Effector memory CD8-positive, alpha-beta T cell (primary cell): Measurements from ENCODE around the gene USP6.
"Not testable (repeated sequence)": the region's sequence is repeated elsewhere in the genome, so short reads cannot be mapped to it uniquely, and the experiment has no call there.

Experiments used
- ATAC-seq: fragments of 150-1000 bp; cut with Tn5 transposase; replicated peaks from 2 replicates; pipeline ENCODE4 v1.10.0; 2021; ENCODE audit warnings: mild to moderate bottlenecking, moderate library complexity
- DNase-seq, 3 experiments: peaks; one replicate each; pipeline ENCODE4 v3.0.0; 2021
- H3K27ac Mint-ChIP-seq, 2 donors: one replicate each; pipeline ENCODE4 v1.8.0; 2022; ENCODE audit warnings: mild to moderate bottlenecking in 2 of 2, mixed read lengths in 2 of 2, moderate library complexity in 2 of 2
- H3K27me3 Mint-ChIP-seq, 2 donors: one replicate each; pipeline ENCODE4 v1.8.0; 2022; ENCODE audit warnings: mixed read lengths in 2 of 2
- H3K36me3 Mint-ChIP-seq: one replicate; pipeline ENCODE4 v1.8.0; 2022; ENCODE audit warnings: mild to moderate bottlenecking, moderate library complexity, mixed read lengths; ENCODE audit not compliant: insufficient read depth
- H3K4me1 Mint-ChIP-seq, 2 donors: one replicate each; pipeline ENCODE4 v1.8.0; 2022; ENCODE audit warnings: low read depth in 2 of 2, mixed read lengths in 2 of 2
- H3K4me3 Mint-ChIP-seq, 2 donors: one replicate each; pipeline ENCODE4 v1.8.0; 2022; ENCODE audit warnings: mild to moderate bottlenecking in 2 of 2, mixed read lengths in 2 of 2, moderate library complexity in 2 of 2
- H3K9me3 Mint-ChIP-seq, 2 donors: one replicate each; pipeline ENCODE4 v1.8.0; 2022; ENCODE audit warnings: mixed read lengths in 2 of 2

Gene USP6

GRCh38 chr17:5100832-5101231 lies 15.0 kb upstream of the USP6 start:
- Mint-ChIP-seq H3K36me3 (peaks cover 3% of the 10 kb centered on the region), H3K27ac (no peak overlapping the region), H3K9me3 (peaks cover 2 to 4% of the 10 kb centered on the region in 2 donors), H3K4me3 (no peak overlapping the region), H3K4me1 (peaks cover 0 to 4% of the 10 kb centered on the region in 2 donors), H3K27me3 (peaks cover 0 to 10% of the 10 kb centered on the region in 2 donors)
- ATAC-seq (no peak), DNase-seq (no peak)

GRCh38 chr17:5110816-5111215 lies 5.0 kb upstream of the USP6 start:
- ATAC-seq (no peak), DNase-seq (no peak)
- peaks cover 21 to 44% of the 10 kb centered on the region in 2 donors for H3K4me1 Mint-ChIP-seq
- H3K36me3 Mint-ChIP-seq = peaks cover 33% of the 10 kb centered on the region
- H3K4me3 Mint-ChIP-seq = peak overlapping the region; percentile 77 to 90
- H3K9me3 Mint-ChIP-seq = no peaks in the 10 kb centered on the region
- H3K27me3 Mint-ChIP-seq = peaks cover 15 to 16% of the 10 kb centered on the region in 2 donors
- H3K27ac Mint-ChIP-seq = peak overlapping the region in 1 of 2 donors; percentile 81

- H3K36me3 Mint-ChIP-seq = peaks cover 28% of the 10 kb centered on the region
- DNase-seq (peak; percentile 81 to 82 (median 82)), ATAC-seq (peak; percentile 91)
- H3K9me3 Mint-ChIP-seq = no peaks in the 10 kb centered on the region
- peaks cover 21 to 44% of the 10 kb centered on the region in 2 donors for H3K4me1 Mint-ChIP-seq
- peak within 1 kb of the TSS; percentile 81 to 83 for H3K27ac Mint-ChIP-seq
- H3K27me3 Mint-ChIP-seq = peaks cover 20 to 23% of the 10 kb centered on the region in 2 donors
- peak within 1 kb of the TSS; percentile 77 to 90 for H3K4me3 Mint-ChIP-seq
These were observed 4.2 kb upstream of the USP6 start, which contains the start of gene ZNF232 for GRCh38 chr17:5111402-5112204. Gene ZNF232, minus strand, starts transcription at chr17:5111878. Its CDS starts 56 bp downstream, at chr17:5111822.

- Mint-ChIP-seq H3K27me3 (peaks cover 44 to 59% of the 10 kb centered on the region in 2 donors), H3K4me1 (peaks cover 0 to 1% of the 10 kb centered on the region in 2 donors)
These were observed 2.4 kb downstream of the USP6 start for GRCh38 chr17:5118219-5118618.

GRCh38 chr17:5120036-5120435 lies 4.2 kb downstream of the USP6 start:
- H3K4me3 Mint-ChIP-seq = no peak overlapping the region
- no peaks in the 10 kb centered on the region for H3K9me3 Mint-ChIP-seq
- H3K27ac Mint-ChIP-seq = no peak overlapping the region
- H3K36me3 Mint-ChIP-seq = peaks cover 3% of the 10 kb centered on the region
- DNase-seq (no peak), ATAC-seq (no peak)
- H3K27me3 Mint-ChIP-seq = peaks cover 35 to 66% of the 10 kb centered on the region in 2 donors
- peaks cover 0 to 1% of the 10 kb centered on the region in 2 donors for H3K4me1 Mint-ChIP-seq

More at GRCh38 chr17:5118219-5118618, 2.4 kb downstream of the USP6 start:
- H3K4me3 Mint-ChIP-seq = no peak overlapping the region
- ATAC-seq (no peak), DNase-seq (no peak)
- H3K36me3 Mint-ChIP-seq = peaks cover 3% of the 10 kb centered on the region
- H3K27ac Mint-ChIP-seq = no peak overlapping the region
- H3K9me3 Mint-ChIP-seq = no peaks in the 10 kb centered on the region

GRCh38 chr17:5120436-5121185 lies 4.8 kb downstream of the USP6 start:
- H3K4me1 Mint-ChIP-seq, H3K36me3 Mint-ChIP-seq, H3K4me3 Mint-ChIP-seq, DNase-seq, ATAC-seq, H3K9me3 Mint-ChIP-seq, H3K27ac Mint-ChIP-seq: not testable (repeated sequence)
- H3K27me3 Mint-ChIP-seq = peaks cover 29 to 61% of the 10 kb centered on the region in 2 donors

GRCh38 chr17:5121186-5121841 lies 5.5 kb downstream of the USP6 start:
- no peak for DNase-seq
- ATAC-seq = no peak
- peak overlapping the region; percentile 25 to 48 for H3K4me3 Mint-ChIP-seq
- peaks cover 3% of the 10 kb centered on the region for H3K36me3 Mint-ChIP-seq
- no peaks in the 10 kb centered on the region for H3K9me3 Mint-ChIP-seq
- H3K4me1 Mint-ChIP-seq = peaks cover 0 to 1% of the 10 kb centered on the region in 2 donors
- peaks cover 27 to 54% of the 10 kb centered on the region in 2 donors for H3K27me3 Mint-ChIP-seq
- no peak overlapping the region for H3K27ac Mint-ChIP-seq

GRCh38 chr17:5122056-5122455 lies 6.2 kb downstream of the USP6 start:
- H3K36me3 Mint-ChIP-seq, H3K4me1 Mint-ChIP-seq: not testable (repeated sequence)
- peak overlapping the region; percentile 25 to 48 for H3K4me3 Mint-ChIP-seq

GRCh38 chr17:5122586-5123342 lies 6.9 kb downstream of the USP6 start:
- no peaks in the 10 kb centered on the region for H3K36me3 Mint-ChIP-seq
- DNase-seq = no peak
- no peaks in the 10 kb centered on the region for H3K9me3 Mint-ChIP-seq
- H3K4me1 Mint-ChIP-seq = peaks cover 0 to 1% of the 10 kb centered on the region in 2 donors
- ATAC-seq = peak; percentile 43
- H3K27ac Mint-ChIP-seq = no peak overlapping the region
- H3K27me3 Mint-ChIP-seq = peaks cover 28 to 56% of the 10 kb centered on the region in 2 donors
- H3K4me3 Mint-ChIP-seq = peak overlapping the region; percentile 51 to 53

More at GRCh38 chr17:5122056-5122455, 6.2 kb downstream of the USP6 start:
- not testable (repeated sequence) for DNase-seq, H3K9me3 Mint-ChIP-seq, H3K27ac Mint-ChIP-seq, ATAC-seq
- H3K27me3 Mint-ChIP-seq = peaks cover 21 to 50% of the 10 kb centered on the region in 2 donors

- Mint-ChIP-seq H3K36me3 (no peaks in the 10 kb centered on the region), H3K27me3 (peaks cover 27 to 58% of the 10 kb centered on the region in 2 donors), H3K4me3 (peak overlapping the region in 1 of 2 donors; percentile 4), H3K9me3 (no peaks in the 10 kb centered on the region), H3K27ac (no peak overlapping the region), H3K4me1 (peaks cover 0 to 1% of the 10 kb centered on the region in 2 donors)
- ATAC-seq (no peak), DNase-seq (no peak)
These were observed 7.7 kb downstream of the USP6 start for GRCh38 chr17:5123343-5124124.

- not testable (repeated sequence) for H3K4me1 Mint-ChIP-seq, H3K9me3 Mint-ChIP-seq, H3K27ac Mint-ChIP-seq, DNase-seq, H3K36me3 Mint-ChIP-seq, ATAC-seq
- H3K27me3 Mint-ChIP-seq = peaks cover 25 to 58% of the 10 kb centered on the region in 2 donors
- peak overlapping the region; percentile 4 for H3K4me3 Mint-ChIP-seq
These were observed 8.4 kb downstream of the USP6 start for GRCh38 chr17:5124125-5124760.

GRCh38 chr17:5124896-5125295 lies 9.1 kb downstream of the USP6 start:
- not testable (repeated sequence) for H3K27ac Mint-ChIP-seq, H3K36me3 Mint-ChIP-seq, H3K4me3 Mint-ChIP-seq, DNase-seq, ATAC-seq, H3K4me1 Mint-ChIP-seq, H3K9me3 Mint-ChIP-seq
- peaks cover 25 to 60% of the 10 kb centered on the region in 2 donors for H3K27me3 Mint-ChIP-seq
